Bronchial epithelial cell (primary cell): ENCODE measurements around the gene GGTA1. TPM values are rescaled to one million over a fixed set of nuclear protein-coding genes. Genes with fewer than 3 reads are reported as not detected.
A peak's percentile ranks its signal among the peaks of the same experiment; 100 is the strongest.

ENCODE experiments used
- DNase-seq: peaks from one replicate; pipeline ENCODE4 v3.0.0-alpha.2; 2010; ENCODE audit warnings: low read depth
- FAIRE-seq: peaks from 2 replicates; lab custom pipeline; 2011; peaks lifted over from hg19 to GRCh38; lab: Jason Lieb, UNC
- H3K27me3 ChIP-seq: 2 replicates; pipeline ENCODE4 v1.5.1; 2011; ENCODE audit warnings: low read length; ENCODE audit not compliant: control insufficient read depth, insufficient read depth
- H3K36me3 ChIP-seq: 2 replicates; pipeline ENCODE4 v1.5.1; 2011; ENCODE audit warnings: low read length; ENCODE audit not compliant: control insufficient read depth, insufficient read depth
- H3K4me3 ChIP-seq: 2 replicates; pipeline ENCODE4 v1.5.1; 2011; ENCODE audit warnings: mild to moderate bottlenecking, low read depth, low read length, control low read depth
- CTCF ChIP-seq: IDR thresholded peaks from 2 replicates; pipeline ENCODE4 v1.5.1; 2011; ENCODE audit warnings: mild to moderate bottlenecking, moderate library complexity, low read length, control low read depth, inconsistent platforms; ENCODE audit not compliant: insufficient read depth, severe bottlenecking
- total RNA-seq: library from RNA; depleted of rRNA; stranded (reverse); fragments of >200 nt; gene quantifications from 2 replicates; pipeline ENCODE4 v1.2.1, GENCODE V29; 2014

Gene GGTA1
- total RNA-seq, 1 donor from 2014 or later, result not detected

GRCh38 chr9:121452085-121452484 lies 47.6 kb downstream of the GGTA1 start:
- Histone ChIP-seq H3K4me3 (no peak overlapping the region), H3K36me3 (no peaks in the 10 kb centered on the region), H3K27me3 (no peaks in the 10 kb centered on the region)
- no peak for TF ChIP-seq CTCF
- FAIRE-seq (no peak), DNase-seq (no peak)

DNA sequence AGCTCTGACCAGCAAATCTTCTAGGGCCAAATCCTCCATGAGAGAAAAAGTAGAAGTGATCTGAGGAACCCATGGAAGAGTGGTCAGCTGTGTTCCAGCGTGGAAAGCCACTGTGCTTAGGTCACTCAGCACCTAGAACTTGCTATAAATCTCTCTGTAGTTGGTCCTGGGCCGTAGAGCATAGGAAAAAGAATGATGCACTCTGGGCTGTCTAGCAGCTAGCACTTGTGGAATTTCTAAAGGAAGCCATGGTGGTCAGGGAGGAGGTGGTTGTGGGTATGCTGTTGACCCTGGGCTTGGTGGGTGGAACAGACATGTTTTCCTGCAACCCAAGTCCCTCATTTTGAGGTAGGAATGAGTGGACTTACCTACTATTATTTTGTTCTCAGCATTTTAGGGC lies 48.1 kb downstream of the GGTA1 start:
- DNase-seq (no peak), FAIRE-seq (no peak)

DNA sequence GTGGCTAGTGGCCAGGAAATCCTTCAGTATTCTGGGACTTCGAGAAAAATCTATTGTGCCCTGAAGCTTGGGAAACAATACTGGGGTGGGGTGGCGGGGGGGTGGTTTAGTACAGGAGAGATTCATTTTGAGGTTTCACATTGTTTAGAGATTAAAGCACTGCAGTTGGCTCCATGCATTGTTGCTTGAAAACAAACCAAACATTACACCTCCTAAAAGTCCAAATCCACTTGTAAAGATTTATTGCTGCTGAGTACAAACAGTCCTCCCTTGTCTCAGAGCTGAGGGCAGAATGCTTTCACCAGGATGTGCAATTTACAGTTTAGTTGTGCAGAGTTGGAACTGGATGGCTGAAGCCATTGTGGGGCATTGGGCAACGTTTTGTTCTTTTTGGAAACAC lies 49.4 kb downstream of the GGTA1 start:
- no peaks in the 10 kb centered on the region for H3K27me3 ChIP-seq
- no peak for FAIRE-seq

More for the DNA sequence above, 48.1 kb downstream of the GGTA1 start:
- Histone ChIP-seq H3K36me3 (no peaks in the 10 kb centered on the region), H3K27me3 (no peaks in the 10 kb centered on the region), H3K4me3 (no peak overlapping the region)
- no peak for TF ChIP-seq CTCF

DNA sequence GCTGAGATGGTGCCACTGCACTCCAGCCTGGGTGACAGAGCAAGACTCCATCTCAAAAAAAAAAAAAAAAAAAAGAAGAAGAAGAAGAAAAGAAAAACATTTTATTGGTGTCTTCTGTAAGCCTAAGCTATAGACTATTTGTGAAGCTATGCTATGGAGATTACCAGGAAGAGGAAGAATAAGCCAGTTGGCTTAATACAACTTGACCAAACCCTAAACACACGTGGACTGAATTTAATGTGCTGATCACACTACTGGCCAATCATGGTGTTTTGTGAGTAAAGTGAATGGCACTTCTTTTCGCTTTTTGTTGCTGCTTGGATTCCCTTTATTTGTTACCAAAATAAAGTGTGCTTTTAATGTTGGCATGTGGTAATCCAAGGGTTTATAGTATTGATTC lies 49.9 kb downstream of the GGTA1 start:
- FAIRE-seq, result no peak
- DNase-seq, result no peak
- H3K36me3 ChIP-seq, result no peaks in the 10 kb centered on the region
- no peak overlapping the region for H3K4me3 ChIP-seq
- no peak for TF ChIP-seq CTCF
- H3K27me3 ChIP-seq, result no peaks in the 10 kb centered on the region

More for the DNA sequence above, 49.4 kb downstream of the GGTA1 start:
- H3K4me3 ChIP-seq, result no peak overlapping the region
- no peak for TF ChIP-seq CTCF
- DNase-seq, result no peak
- no peaks in the 10 kb centered on the region for H3K36me3 ChIP-seq

DNA sequence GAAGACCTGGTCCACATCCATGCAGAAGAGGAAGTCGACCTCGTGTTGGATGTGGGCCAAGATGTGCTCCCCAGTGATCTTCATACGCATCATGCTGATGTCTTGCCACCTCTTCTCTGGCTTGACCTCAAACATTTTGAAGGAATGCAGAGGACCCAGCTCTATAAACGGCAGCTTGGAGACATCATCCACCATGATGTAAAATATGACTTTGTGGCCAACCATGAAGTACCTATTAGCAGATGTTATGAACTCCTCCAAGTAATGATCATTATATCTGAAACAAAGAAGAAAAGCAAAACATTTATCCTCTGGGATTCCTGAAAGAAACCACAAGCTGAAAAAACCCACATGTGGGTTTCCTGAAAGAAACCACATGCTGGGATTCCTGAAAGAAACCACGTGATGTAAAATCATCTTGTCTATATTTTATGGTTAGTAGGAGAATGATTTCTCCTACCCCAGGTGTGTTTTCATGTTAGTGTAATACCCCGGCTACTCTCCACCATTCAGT lies 52.3 kb downstream of the GGTA1 start:
- Histone ChIP-seq H3K27me3 (no peaks in the 10 kb centered on the region), H3K4me3 (no peak overlapping the region), H3K36me3 (no peaks in the 10 kb centered on the region)
- FAIRE-seq (no peak), DNase-seq (no peak)
- no peak for TF ChIP-seq CTCF

DNA sequence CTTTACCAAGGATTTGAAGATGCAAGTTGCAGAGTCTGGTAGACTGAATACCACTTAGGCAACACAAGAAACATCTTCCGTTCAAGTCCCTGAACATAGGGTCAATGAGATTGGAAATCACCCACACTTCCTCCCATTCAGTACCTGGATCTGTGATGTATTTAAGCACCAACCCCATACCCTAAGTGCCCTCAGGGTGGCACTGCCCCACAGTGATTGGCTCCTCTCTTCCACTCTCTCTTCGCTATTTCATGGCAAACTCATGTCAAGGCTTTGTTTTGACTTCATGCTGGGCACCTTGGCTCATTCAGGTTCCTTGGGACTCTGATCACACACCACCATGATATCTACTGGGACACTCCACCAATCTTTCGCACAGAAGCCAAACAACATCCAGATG lies 53.7 kb downstream of the GGTA1 start:
- DNase-seq (no peak), FAIRE-seq (peak; percentile 40)
- Histone ChIP-seq H3K36me3 (no peaks in the 10 kb centered on the region), H3K27me3 (peaks cover 2% of the 10 kb centered on the region), H3K4me3 (no peak overlapping the region)
- peak; percentile 29 for TF ChIP-seq CTCF
